K562 (cell line): Measurements from ENCODE around the gene WDR13. TPM values are rescaled to one million over a fixed set of nuclear protein-coding genes. Genes with fewer than 3 reads are reported as not detected.
A peak's percentile ranks its signal among the peaks of the same experiment; 100 is the strongest.

Source experiments
- AFF4 ChIP-seq: sonication (generic); formaldehyde crosslinking; IDR thresholded peaks from 2 replicates; pipeline ENCODE4 v1.8.0; 2023; ENCODE audit warnings: mild to moderate bottlenecking, missing genetic modification reagents
- ERF ChIP-seq: fragments of 450-650 bp; formaldehyde crosslinking; IDR thresholded peaks from 2 replicates; pipeline ENCODE4 v1.4.0; 2020; ENCODE audit warnings: mild to moderate bottlenecking, mixed read lengths
- KLF16 ChIP-seq: IDR thresholded peaks from 2 replicates; pipeline ENCODE4 v1.6.1; 2016; ENCODE audit warnings: antibody characterized with exemption
- POLR2A ChIP-seq: fragments of 450-650 bp; conservative IDR thresholded peaks from 2 replicates; pipeline ENCODE4 v1.6.1; 2016
- POLR2B ChIP-seq: fragments of 450-650 bp; IDR thresholded peaks from 2 replicates; pipeline ENCODE4 v1.6.1; 2018; ENCODE audit warnings: low read depth; ENCODE audit not compliant: partially characterized antibody
- ZBTB40 ChIP-seq, 2 experiments: fragments of 450-650 bp in 1 of 2; sonication (generic) in 1 of 2; formaldehyde crosslinking in 1 of 2; IDR thresholded peaks; 2 replicates each; pipeline versions ENCODE4 v1.7.1 to v1.9.0; 2016 to 2022; ENCODE audit warnings: inconsistent platforms in 1 of 2, mild to moderate bottlenecking in 1 of 2, missing genetic modification reagents in 1 of 2
- polyA plus RNA-seq, 8 experiments: library from polyadenylated mRNA; depleted of rRNA in 4 of 8; stranded (reverse) in 5 of 8; unstranded in 3 of 8; fragments of >200 nt; fragmentation: Nextera tagmentation in 2 of 8; fragmentation: Illumina TruSeq in 1 of 8; extraction: Ambion mirVana in 2 of 8; extraction: Trizol in 1 of 8; gene quantifications; 2 replicates each; pipeline versions ENCODE4 v1.2.1 to v1.2.3, GENCODE V29; 2011 to 2014; ENCODE audit warnings: inconsistent platforms in 1 of 8, missing spikeins in 1 of 8
- total RNA-seq, 7 experiments: library from RNA; depleted of rRNA in 6 of 7; stranded (reverse); fragments of >200 nt in 6 of 7; fragmentation: Illumina TruSeq in 2 of 7; extraction: Trizol in 2 of 7; gene quantifications; 2 replicates each; pipeline versions ENCODE4 v1.2.1 to v1.2.3, GENCODE V29; 2011 to 2021; ENCODE audit warnings: low replicate concordance in 1 of 7

The WDR13 gene
- total and polyA plus RNA-seq, 9 of the 15 experiments (the other 6 are each of a cell fraction or from before 2014, with no cell fraction given): 7.4 to 70.5 (median 31.4) TPM

- TF ChIP-seq POLR2B (peak; percentile 87), ZBTB40 (IDR thresholded peaks at IDR 0.05) (peak; percentile 98), ZBTB40 (CRISPR knock-in tag; IDR thresholded peaks at IDR 0.05) (no peak), ERF (CRISPR knock-in tag) (no peak), AFF4 (CRISPR knock-in tag) (peak; percentile 94), POLR2A (peak; percentile 98), KLF16 (peak; percentile 64)
Observed at GRCh38 chrX:48574270-48575266, 22.7 kb upstream of the WDR13 start, which contains the start of gene RBM3 (continued).
